ENCODE results near the gene IGFBP6. TPM values are rescaled to one million over a fixed set of nuclear protein-coding genes. Genes with fewer than 3 reads are reported as not detected.

The IGFBP6 gene
- total RNA-seq, 1 donor from 2014 or later = 20.8 TPM

GRCh38 chr12:53068811-53069585 lies 28.5 kb upstream of the IGFBP6 start:
- Mint-ChIP-seq H3K36me3 (ENCODE audit: low read depth, unreplicated experiment) (peaks cover 43% of the 10 kb centered on the region), H3K9me3 (ENCODE audit: unreplicated experiment) (no peaks in the 10 kb centered on the region), H3K4me1 (ENCODE audit: low read depth, unreplicated experiment) (peaks cover 34% of the 10 kb centered on the region), H3K27me3 (ENCODE audit: low read depth, unreplicated experiment) (no peaks in the 10 kb centered on the region), H3K27ac (ENCODE audit: unreplicated experiment) (peak overlapping the region; percentile 41), H3K4me3 (ENCODE audit: unreplicated experiment) (peak overlapping the region; percentile 47)
- H3K79me2 ChIP-seq (ENCODE audit: insufficient read depth, low read length) = peaks cover 5% of the 10 kb centered on the region
- peaks cover 10% of the 10 kb centered on the region for H3K36me3 ChIP-seq (ENCODE audit: insufficient read depth, low read length)
- DNase-seq (ENCODE audit: low read depth) (no peak), FAIRE-seq (no peak)
- H2AFZ ChIP-seq (ENCODE audit: low read depth, low read length) = no peak overlapping the region
- no peaks in the 10 kb centered on the region for H3K27me3 ChIP-seq (ENCODE audit: insufficient read depth, low read length)
- peaks cover 56% of the 10 kb centered on the region for H3K4me1 ChIP-seq (ENCODE audit: insufficient read depth, low read length)
- peaks cover 8% of the 10 kb centered on the region for H4K20me1 ChIP-seq (ENCODE audit: insufficient read depth, low read length)
- no peak for TF ChIP-seq CTCF (IDR thresholded peaks at IDR 0.05; ENCODE audit: insufficient read depth, low read depth, low read length)
- no peak for TF ChIP-seq EZH2 (IDR thresholded peaks at IDR 0.05; ENCODE audit: insufficient read depth, low read length)
- no peak overlapping the region for H3K9ac ChIP-seq (ENCODE audit: low read length)
- no peak overlapping the region for H3K4me3 ChIP-seq (ENCODE audit: insufficient read depth, low read depth, low read length)
- H3K27ac ChIP-seq (ENCODE audit: low read depth, low read length) = no peak overlapping the region
- H3K9me3 ChIP-seq (ENCODE audit: insufficient read depth, low read depth, low read length) = no peaks in the 10 kb centered on the region
- no peak overlapping the region for H3K4me2 ChIP-seq (ENCODE audit: low read length)

GRCh38 chr12:53069621-53070410 lies 27.7 kb upstream of the IGFBP6 start:
- no peak for FAIRE-seq
- Mint-ChIP-seq H3K27ac (ENCODE audit: unreplicated experiment) (no peak overlapping the region), H3K4me3 (ENCODE audit: unreplicated experiment) (peak overlapping the region; percentile 47)

More at GRCh38 chr12:53069621-53070410, 27.7 kb upstream of the IGFBP6 start:
- no peak for DNase-seq (ENCODE audit: low read depth)
- peaks cover 8% of the 10 kb centered on the region for H4K20me1 ChIP-seq (ENCODE audit: insufficient read depth, low read length)
- peaks cover 5% of the 10 kb centered on the region for H3K79me2 ChIP-seq (ENCODE audit: insufficient read depth, low read length)
- no peak for TF ChIP-seq CTCF (IDR thresholded peaks at IDR 0.05; ENCODE audit: insufficient read depth, low read depth, low read length)
- no peak for TF ChIP-seq EZH2 (IDR thresholded peaks at IDR 0.05; ENCODE audit: insufficient read depth, low read length)
- H3K9me3 Mint-ChIP-seq (ENCODE audit: unreplicated experiment) = no peaks in the 10 kb centered on the region
- H3K9ac ChIP-seq (ENCODE audit: low read length) = no peak overlapping the region
- no peaks in the 10 kb centered on the region for H3K27me3 ChIP-seq (ENCODE audit: insufficient read depth, low read length)
- H3K27ac ChIP-seq (ENCODE audit: low read depth, low read length) = no peak overlapping the region
- H3K27me3 Mint-ChIP-seq (ENCODE audit: low read depth, unreplicated experiment) = no peaks in the 10 kb centered on the region
- H3K9me3 ChIP-seq (ENCODE audit: insufficient read depth, low read depth, low read length) = no peaks in the 10 kb centered on the region
- H3K36me3 ChIP-seq (ENCODE audit: insufficient read depth, low read length) = peaks cover 18% of the 10 kb centered on the region
- no peak overlapping the region for H3K4me2 ChIP-seq (ENCODE audit: low read length)
- peaks cover 34% of the 10 kb centered on the region for H3K4me1 Mint-ChIP-seq (ENCODE audit: low read depth, unreplicated experiment)
- peaks cover 51% of the 10 kb centered on the region for H3K4me1 ChIP-seq (ENCODE audit: insufficient read depth, low read length)
- no peak overlapping the region for H3K4me3 ChIP-seq (ENCODE audit: insufficient read depth, low read depth, low read length)
- H3K36me3 Mint-ChIP-seq (ENCODE audit: low read depth, unreplicated experiment) = peaks cover 49% of the 10 kb centered on the region
- no peak overlapping the region for H2AFZ ChIP-seq (ENCODE audit: low read depth, low read length)

Measured in astrocyte (in vitro differentiated cells and primary cell).